K562 treated with DMSO at 1 percent for 24 hours (cell line): ENCODE measurements around the gene SHC4. TPM values are rescaled to one million over a fixed set of nuclear protein-coding genes. Genes with fewer than 3 reads are reported as not detected.

ENCODE experiments used
- total RNA-seq: library from RNA; unstranded; fragments of 300-600 nt; gene quantifications from 2 replicates; pipeline ENCODE4 v1.2.3, GENCODE V29; 2022; ENCODE audit warnings: low read depth; ENCODE audit not compliant: insufficient read depth

Gene SHC4
- 1.9 and 2.1 TPM in 2 replicates for total RNA-seq

GRCh38 chr15:48963524-48964113, at the start of gene SHC4:
SHC4 (minus strand) TSS chr15:48963919; CDS start chr15:48963015, 904 bp downstream.

GRCh38 chr15:48877630-48878595, 85.8 kb downstream of the SHC4 start, which contains the start of gene EID1:
EID1 (plus strand) TSS chr15:48878134; CDS start chr15:48878177, 43 bp downstream.

GRCh38 chr15:48810414-48811324, 153.1 kb downstream of the SHC4 start, which contains the start of gene CEP152:
CEP152 (minus strand) TSS chr15:48811069; CDS start chr15:48805649, 5,420 bp downstream.

Other genes starting within 250 kb of the SHC4 start
- gene CEP152, start 152.8 kb downstream of the SHC4 start, total RNA-seq = 9.5 and 11.5 TPM in 2 replicates
- 87.9 and 98.2 TPM in 2 replicates for gene EID1, start 85.8 kb downstream of the SHC4 start, total RNA-seq
- 6.3 and 6.7 TPM in 2 replicates for gene SECISBP2L, start 82.5 kb upstream of the SHC4 start, total RNA-seq
- gene COPS2, start 191.7 kb upstream of the SHC4 start, total RNA-seq = 34.1 and 36.4 TPM in 2 replicates
- gene GALK2, start 206.3 kb upstream of the SHC4 start, total RNA-seq = 25.0 and 26.7 TPM in 2 replicates